ENCODE results near the gene SOX1. TPM values are rescaled to one million over a fixed set of nuclear protein-coding genes. Genes with fewer than 3 reads are reported as not detected.

The SOX1 gene
- total and polyA plus RNA-seq, 2 of the 13 experiments (the other 11 are each of a cell fraction or from before 2014, with no cell fraction given) = not detected

DNA sequence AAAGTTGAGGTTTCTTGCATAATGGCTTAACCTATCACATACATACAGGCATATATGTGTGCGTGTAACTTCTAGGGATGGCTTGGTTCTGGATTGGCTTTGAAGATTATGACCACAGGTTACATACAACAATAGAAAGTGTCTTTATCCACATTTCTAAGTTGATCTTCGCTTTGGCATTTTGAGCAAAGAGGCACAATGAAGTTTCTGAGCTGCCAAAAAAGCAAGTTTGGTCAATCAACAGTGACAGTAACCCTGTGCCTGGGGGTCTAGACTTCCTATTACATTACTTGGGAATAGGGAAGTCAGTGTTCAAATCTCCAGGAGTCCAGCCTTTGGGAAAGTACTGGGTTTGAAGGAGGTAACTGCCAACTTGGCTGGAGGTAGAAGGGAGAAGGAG, 3.1 kb upstream of the SOX1 start:
- intact Hi-C loops (cut with micrococcal nuclease; ENCODE audit: unreplicated experiment) (no loop called here), in situ Hi-C loops (cut with HindIII; ENCODE audit: extremely low pct_ligation_motif_present, low pct_unique_long_range_greater_than_20kb) (no loop called here)
- CTCF ChIA-PET (ENCODE audit: low intra/inter-chr PET ratio, low total read pairs) = no interaction called here
- Histone ChIP-seq H3K27ac (ENCODE audit: extremely low read length, insufficient read depth, low read length) (no peak overlapping the region), H3K9ac (ENCODE audit: insufficient read depth, low read depth, low read length) (no peak overlapping the region), H3K4me1 (ENCODE audit: insufficient read depth, low read length) (no peaks in the 10 kb centered on the region), H3K27me3 (ENCODE audit: control insufficient read depth in 1 of 2, insufficient read depth in 2 of 2, low read length in 2 of 2) (peaks cover 3 to 46% of the 10 kb centered on the region in 2 experiments; a peak in 4 of 5 replicates), H4K20me1 (ENCODE audit: insufficient read depth, low read length) (no peaks in the 10 kb centered on the region), H3K9me3 (ENCODE audit: low read length) (no peaks in the 10 kb centered on the region), H3K4me3 (replicated peaks in 1 of 3; ENCODE audit: insufficient read depth in 1 of 3, low read depth in 2 of 3, low read length in 3 of 3) (no peak overlapping the region), H3K4me2 (ENCODE audit: low read depth, low read length) (no peak overlapping the region), H3K36me3 (replicated peaks in 1 of 2; ENCODE audit: control insufficient read depth in 1 of 2, insufficient read depth in 2 of 2, low read length in 2 of 2) (no peaks in the 10 kb centered on the region), H2AFZ (ENCODE audit: low read length) (no peak overlapping the region), H3K79me2 (ENCODE audit: insufficient read depth, low read length) (no peaks in the 10 kb centered on the region)
- 8% methylated on average over 2 of the region's 2 CpGs for WGBS (ENCODE audit: low lambda C conversion rate)
- FAIRE-seq (no peak), ATAC-seq (no peak), DNase-seq (ENCODE audit: low spot score) (no peak)
- POLR2A ChIA-PET = no interaction called here
- TF ChIP-seq POGZ (CRISPR knock-in tag; IDR thresholded peaks at IDR 0.05) (no peak), ZNF180 (CRISPR knock-in tag; IDR thresholded peaks at IDR 0.05; ENCODE audit: borderline replicate concordance, low read depth) (no peak), SMAD9 (CRISPR knock-in tag; IDR thresholded peaks at IDR 0.05) (no peak)
- TF ChIP-seq, protein P1, sequence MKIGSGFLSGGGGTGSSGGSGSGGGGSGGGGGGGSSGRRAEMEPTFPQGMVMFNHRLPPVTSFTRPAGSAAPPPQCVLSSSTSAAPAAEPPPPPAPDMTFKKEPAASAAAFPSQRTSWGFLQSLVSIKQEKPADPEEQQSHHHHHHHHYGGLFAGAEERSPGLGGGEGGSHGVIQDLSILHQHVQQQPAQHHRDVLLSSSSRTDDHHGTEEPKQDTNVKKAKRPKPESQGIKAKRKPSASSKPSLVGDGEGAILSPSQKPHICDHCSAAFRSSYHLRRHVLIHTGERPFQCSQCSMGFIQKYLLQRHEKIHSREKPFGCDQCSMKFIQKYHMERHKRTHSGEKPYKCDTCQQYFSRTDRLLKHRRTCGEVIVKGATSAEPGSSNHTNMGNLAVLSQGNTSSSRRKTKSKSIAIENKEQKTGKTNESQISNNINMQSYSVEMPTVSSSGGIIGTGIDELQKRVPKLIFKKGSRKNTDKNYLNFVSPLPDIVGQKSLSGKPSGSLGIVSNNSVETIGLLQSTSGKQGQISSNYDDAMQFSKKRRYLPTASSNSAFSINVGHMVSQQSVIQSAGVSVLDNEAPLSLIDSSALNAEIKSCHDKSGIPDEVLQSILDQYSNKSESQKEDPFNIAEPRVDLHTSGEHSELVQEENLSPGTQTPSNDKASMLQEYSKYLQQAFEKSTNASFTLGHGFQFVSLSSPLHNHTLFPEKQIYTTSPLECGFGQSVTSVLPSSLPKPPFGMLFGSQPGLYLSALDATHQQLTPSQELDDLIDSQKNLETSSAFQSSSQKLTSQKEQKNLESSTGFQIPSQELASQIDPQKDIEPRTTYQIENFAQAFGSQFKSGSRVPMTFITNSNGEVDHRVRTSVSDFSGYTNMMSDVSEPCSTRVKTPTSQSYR (CRISPR knock-in tag; IDR thresholded peaks at IDR 0.05; ENCODE audit: borderline replicate concordance) = no peak
- TF ChIP-seq, protein P2, sequence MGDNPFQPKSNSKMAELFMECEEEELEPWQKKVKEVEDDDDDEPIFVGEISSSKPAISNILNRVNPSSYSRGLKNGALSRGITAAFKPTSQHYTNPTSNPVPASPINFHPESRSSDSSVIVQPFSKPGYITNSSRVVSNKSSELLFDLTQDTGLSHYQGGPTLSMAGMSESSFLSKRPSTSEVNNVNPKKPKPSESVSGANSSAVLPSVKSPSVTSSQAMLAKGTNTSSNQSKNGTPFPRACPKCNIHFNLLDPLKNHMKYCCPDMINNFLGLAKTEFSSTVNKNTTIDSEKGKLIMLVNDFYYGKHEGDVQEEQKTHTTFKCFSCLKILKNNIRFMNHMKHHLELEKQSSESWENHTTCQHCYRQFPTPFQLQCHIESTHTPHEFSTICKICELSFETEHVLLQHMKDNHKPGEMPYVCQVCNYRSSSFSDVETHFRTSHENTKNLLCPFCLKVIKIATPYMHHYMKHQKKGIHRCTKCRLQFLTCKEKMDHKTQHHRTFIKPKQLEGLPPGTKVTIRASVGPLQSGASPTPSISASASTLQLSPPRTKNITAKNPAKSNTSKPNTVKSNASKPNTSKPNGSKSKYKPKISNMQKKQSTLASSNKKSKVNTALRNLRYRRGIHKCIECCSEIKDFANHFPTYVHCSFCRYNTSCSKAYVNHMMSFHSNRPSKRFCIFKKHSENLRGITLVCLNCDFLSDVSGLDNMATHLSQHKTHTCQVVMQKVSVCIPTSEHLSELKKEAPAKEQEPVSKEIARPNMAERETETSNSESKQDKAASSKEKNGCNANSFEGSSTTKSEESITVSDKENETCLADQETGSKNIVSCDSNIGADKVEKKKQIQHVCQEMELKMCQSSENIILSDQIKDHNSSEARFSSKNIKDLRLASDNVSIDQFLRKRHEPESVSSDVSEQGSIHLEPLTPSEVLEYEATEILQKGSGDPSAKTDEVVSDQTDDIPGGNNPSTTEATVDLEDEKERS (CRISPR knock-in tag; IDR thresholded peaks at IDR 0.05) = no peak
- no TSS peak for BruUV-seq (replicated peaks)
